Embryonic facial prominence (tissue), 1 donor: ENCODE measurements around the gene CPLX3.
"Not testable (repeated sequence)": the region's sequence is repeated elsewhere in the genome, so short reads cannot be mapped to it uniquely, and the experiment has no call there.

Experiments
- DNase-seq: peaks from one replicate; pipeline ENCODE4 v3.0.0-alpha.2; 2016; ENCODE audit errors: extremely low spot score

Gene CPLX3

GRCh38 chr15:74826364-74826819 is at the start of gene CPLX3:
Gene CPLX3 (plus strand): TSS chr15:74826627. CDS start chr15:74826704, 77 bp downstream.
- DNase-seq = no peak

- no peak for DNase-seq
Measured at GRCh38 chr15:74776821-74777768, 49.3 kb upstream of the CPLX3 start.

GRCh38 chr15:74777769-74778598 is 48.4 kb upstream of the CPLX3 start:
- no peak for DNase-seq

- no peak for DNase-seq
Measured at GRCh38 chr15:74778599-74778970, 47.8 kb upstream of the CPLX3 start.

- no peak for DNase-seq
Measured at GRCh38 chr15:74779162-74779648, 47.2 kb upstream of the CPLX3 start.

GRCh38 chr15:74780523-74781430 is 45.6 kb upstream of the CPLX3 start:
- no peak for DNase-seq

- no peak for DNase-seq
Measured at GRCh38 chr15:74781431-74782258, 44.8 kb upstream of the CPLX3 start, which contains the start of gene CSK. Gene CSK (plus strand): TSS chr15:74782080. CDS start chr15:74798298, 16,218 bp downstream.

GRCh38 chr15:74782259-74783071 is 44.0 kb upstream of the CPLX3 start:
- no peak for DNase-seq

GRCh38 chr15:74783072-74783807 is 43.2 kb upstream of the CPLX3 start:
- DNase-seq = no peak

GRCh38 chr15:74783808-74784175 is 42.6 kb upstream of the CPLX3 start:
- no peak for DNase-seq

GRCh38 chr15:74784426-74785193 is 41.8 kb upstream of the CPLX3 start:
- no peak for DNase-seq

GRCh38 chr15:74785194-74786032 is 41.0 kb upstream of the CPLX3 start:
- no peak for DNase-seq

- DNase-seq = not testable (repeated sequence)
Measured at GRCh38 chr15:74786081-74786480, 40.3 kb upstream of the CPLX3 start.

GRCh38 chr15:74786551-74787165 is 39.8 kb upstream of the CPLX3 start:
- no peak for DNase-seq

GRCh38 chr15:74787251-74788041 is 39.0 kb upstream of the CPLX3 start:
- no peak for DNase-seq
